Esophagus (tissue), 2 donors: Measurements from ENCODE around the gene AGAP1. TPM values are rescaled to one million over a fixed set of nuclear protein-coding genes. Genes with fewer than 3 reads are reported as not detected.

Source experiments
- H3K27ac ChIP-seq, 2 donors: one replicate each; pipeline ENCODE4 v1.5.1; 2013; ENCODE audit warnings: low read depth in 2 of 2, mild to moderate bottlenecking in 2 of 2, inconsistent platforms in 1 of 2, low read length in 1 of 2, moderate library complexity in 1 of 2
- H3K27me3 ChIP-seq, 2 donors: one replicate each; pipeline ENCODE4 v1.6.1; 2013; ENCODE audit warnings: low read length in 2 of 2, control low read depth in 1 of 2, mild to moderate bottlenecking in 1 of 2; ENCODE audit not compliant: insufficient read depth in 2 of 2, control insufficient read depth in 1 of 2
- H3K36me3 ChIP-seq, 2 donors: one replicate each; pipeline ENCODE4 v1.6.1; 2013; ENCODE audit warnings: low read length in 1 of 2; ENCODE audit not compliant: control insufficient read depth in 2 of 2, insufficient read depth in 2 of 2
- H3K4me1 ChIP-seq, 2 donors: one replicate each; pipeline ENCODE4 v1.6.1; 2013; ENCODE audit warnings: low read length in 1 of 2; ENCODE audit not compliant: control insufficient read depth in 2 of 2, insufficient read depth in 2 of 2
- H3K4me3 ChIP-seq, 2 donors: one replicate each; pipeline ENCODE4 v1.5.1; 2013; ENCODE audit warnings: low read length in 2 of 2, mild to moderate bottlenecking in 2 of 2, low read depth in 1 of 2, moderate library complexity in 1 of 2
- H3K9me3 ChIP-seq, 2 donors: one replicate each; pipeline ENCODE4 v1.6.1; 2013; ENCODE audit warnings: mild to moderate bottlenecking in 2 of 2, low read depth in 1 of 2, low read length in 1 of 2, moderate library complexity in 1 of 2; ENCODE audit not compliant: control insufficient read depth in 2 of 2, insufficient read depth in 1 of 2
- WGBS, 2 donors: extraction: QIAGEN DNeasy Blood & Tissue Kit; methylation state at CpG; one replicate each; pipeline ENCODE4 v1.1.7; 2013; 5-methylcytosine and 5-hydroxymethylcytosine counted together
- polyA plus RNA-seq, 2 donors: library from polyadenylated mRNA; stranded (reverse); fragments of 200-250 nt; gene quantifications; one replicate each; pipeline ENCODE4 v1.2.3, GENCODE V29; 2013
- donor health status: healthy with polysubstance abuse.
- donor health status: Bipolar disorder and iron deficiency.

Gene AGAP1
- polyA plus RNA-seq, 2 donors, result 4.9 TPM

GRCh38 chr2:235781775-235782174 is 287.9 kb downstream of the AGAP1 start:
- Histone ChIP-seq H3K9me3 (no peaks in the 10 kb centered on the region), H3K36me3 (peaks cover 0 to 4% of the 10 kb centered on the region in 2 donors), H3K4me3 (no peak overlapping the region), H3K27me3 (no peaks in the 10 kb centered on the region), H3K4me1 (no peaks in the 10 kb centered on the region), H3K27ac (no peak overlapping the region)
- 83 to 88% methylated on average over 6 of the region's 6 CpGs for WGBS, 2 donors

GRCh38 chr2:235784788-235785187 is 290.9 kb downstream of the AGAP1 start:
- H3K4me3 ChIP-seq, result no peak overlapping the region
- H3K4me1 ChIP-seq, result no peaks in the 10 kb centered on the region
- 93 to 95% methylated on average over 4 of the region's 4 CpGs for WGBS, 2 donors
- no peaks in the 10 kb centered on the region for H3K27me3 ChIP-seq
- H3K27ac ChIP-seq, result no peak overlapping the region
- H3K36me3 ChIP-seq, result no peaks in the 10 kb centered on the region
- peaks cover 0 to 5% of the 10 kb centered on the region in 2 donors for H3K9me3 ChIP-seq

DNA sequence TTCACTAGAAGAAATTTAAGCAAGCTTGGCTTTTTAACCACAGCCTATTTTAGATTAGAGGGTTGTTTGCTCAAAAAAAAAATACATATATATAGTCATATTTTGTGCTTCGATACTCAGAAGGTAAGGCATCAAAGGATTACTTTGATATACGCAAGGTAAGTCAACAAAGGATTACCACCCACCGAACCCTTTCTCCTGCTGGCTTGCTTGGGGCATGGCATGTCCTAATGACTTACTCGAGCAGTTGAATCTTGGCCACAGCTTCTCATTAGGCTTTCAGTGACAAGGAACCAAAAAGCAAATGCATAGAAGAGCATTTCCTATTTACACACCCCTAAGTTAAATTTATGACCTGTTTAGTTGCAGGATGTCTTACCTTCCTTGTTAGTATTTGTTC is 295.7 kb downstream of the AGAP1 start:
- Histone ChIP-seq H3K27me3 (no peaks in the 10 kb centered on the region), H3K27ac (no peak overlapping the region), H3K36me3 (no peaks in the 10 kb centered on the region), H3K4me1 (no peaks in the 10 kb centered on the region), H3K4me3 (no peak overlapping the region), H3K9me3 (peaks cover 0 to 5% of the 10 kb centered on the region in 2 donors)
- WGBS, 2 donors, result 64 to 71% methylated on average over 4 of the region's 4 CpGs

DNA sequence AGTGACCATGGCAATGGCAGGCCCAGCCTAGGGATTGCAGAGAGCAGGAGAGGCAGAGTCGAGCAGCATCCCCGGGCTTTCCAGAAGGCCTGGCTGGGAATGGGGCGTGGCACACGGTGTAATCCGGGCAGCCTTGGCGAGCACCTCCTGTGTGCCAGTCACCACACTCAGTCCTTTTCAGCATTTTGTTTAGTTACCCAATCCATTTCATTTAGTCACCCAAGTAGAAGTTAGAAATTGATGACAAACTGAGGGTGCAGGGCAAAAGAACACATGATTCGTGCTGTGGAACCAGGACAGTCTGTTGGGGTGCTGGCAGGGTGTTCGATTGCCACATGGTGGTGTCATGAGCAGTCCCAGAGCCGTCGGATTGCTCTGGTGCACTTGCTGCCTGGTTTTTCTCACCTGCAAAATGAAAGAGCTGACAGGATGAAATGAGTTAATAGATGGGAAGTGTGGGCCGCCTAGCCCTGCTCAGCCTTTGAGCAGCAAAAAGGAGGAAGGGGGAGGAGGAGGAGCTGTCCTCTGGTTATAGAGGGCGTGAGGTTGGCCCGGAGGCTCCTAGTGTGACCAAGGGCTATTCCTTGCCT is 299.4 kb downstream of the AGAP1 start:
- Histone ChIP-seq H3K36me3 (peaks cover 0 to 5% of the 10 kb centered on the region in 2 donors), H3K9me3 (peaks cover 0 to 3% of the 10 kb centered on the region in 2 donors)
- WGBS, 2 donors, result 72 to 75% methylated on average over 13 of the region's 13 CpGs

DNA sequence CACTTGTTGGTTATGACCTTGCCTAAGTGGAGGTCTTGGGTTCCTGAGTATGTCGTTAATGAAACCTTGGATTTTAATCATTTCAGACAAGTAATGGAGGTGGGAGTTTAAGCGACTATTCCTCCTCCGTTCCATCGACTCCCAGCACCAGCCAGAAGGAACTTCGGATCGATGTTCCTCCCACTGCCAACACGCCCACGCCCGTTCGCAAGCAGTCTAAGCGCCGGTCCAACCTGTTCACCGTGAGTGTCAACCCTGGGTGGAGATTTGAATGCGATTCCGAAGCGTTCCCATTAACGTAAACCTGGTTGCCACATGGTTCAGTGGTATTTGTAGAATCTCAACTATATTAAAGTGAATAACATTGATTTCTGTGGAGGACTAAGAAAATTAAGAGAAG is 305.4 kb downstream of the AGAP1 start:
- no peak overlapping the region for H3K27ac ChIP-seq
- 93% methylated on average over 17 of the region's 17 CpGs for WGBS, 2 donors

More for the DNA sequence above, 299.4 kb downstream of the AGAP1 start:
- Histone ChIP-seq H3K4me3 (no peak overlapping the region), H3K27ac (no peak overlapping the region), H3K27me3 (no peaks in the 10 kb centered on the region), H3K4me1 (no peaks in the 10 kb centered on the region)

DNA sequence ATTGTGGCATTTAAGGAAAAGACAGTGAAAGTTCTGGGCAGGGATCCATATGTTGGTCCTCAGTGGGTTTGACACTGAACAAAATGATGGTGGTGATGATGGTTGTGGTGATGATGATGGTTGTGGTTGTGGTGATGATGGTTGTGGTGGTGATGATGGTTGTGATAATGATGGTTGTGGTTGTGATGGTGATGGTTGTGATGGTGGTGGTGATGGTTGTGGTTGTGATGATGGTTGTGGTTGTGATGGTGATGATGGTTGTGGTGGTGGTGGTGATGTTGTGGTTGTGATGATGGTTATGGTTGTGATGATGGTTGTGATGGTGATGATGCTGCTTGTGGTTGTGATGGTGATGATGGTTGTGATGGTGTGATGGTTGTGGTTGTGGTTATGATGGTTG is 308.7 kb downstream of the AGAP1 start:
- H3K27me3 ChIP-seq, result no peaks in the 10 kb centered on the region
- H3K27ac ChIP-seq, result no peak overlapping the region
- no peaks in the 10 kb centered on the region for H3K4me1 ChIP-seq
- H3K36me3 ChIP-seq, result peaks cover 4 to 16% of the 10 kb centered on the region in 2 donors
- H3K4me3 ChIP-seq, result no peak overlapping the region
- no peaks in the 10 kb centered on the region for H3K9me3 ChIP-seq

More for the DNA sequence above, 305.4 kb downstream of the AGAP1 start:
- H3K36me3 ChIP-seq, result peaks cover 4 to 14% of the 10 kb centered on the region in 2 donors
- no peaks in the 10 kb centered on the region for H3K4me1 ChIP-seq
- no peaks in the 10 kb centered on the region for H3K27me3 ChIP-seq
- H3K9me3 ChIP-seq, result no peaks in the 10 kb centered on the region
- H3K4me3 ChIP-seq, result no peak overlapping the region

DNA sequence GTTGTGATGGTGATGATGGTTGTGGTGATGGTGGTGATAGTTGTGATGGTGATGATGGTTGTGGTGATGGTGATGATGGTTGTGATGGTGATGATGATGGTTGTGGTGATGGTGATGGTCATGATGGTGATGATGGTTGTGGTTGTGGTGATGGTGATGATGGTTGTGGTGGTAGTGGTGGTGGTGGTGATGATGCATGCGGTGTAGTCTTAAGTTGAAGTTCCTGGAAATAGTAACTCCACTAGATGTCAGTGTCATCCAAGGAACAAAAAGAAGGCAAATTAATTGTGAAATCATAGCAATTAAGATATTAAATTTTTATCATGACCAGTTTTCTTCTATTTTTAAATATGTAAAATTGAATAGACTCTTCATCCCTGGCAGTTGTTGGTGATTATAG is 309.2 kb downstream of the AGAP1 start:
- no peaks in the 10 kb centered on the region for H3K9me3 ChIP-seq
- peaks cover 4 to 14% of the 10 kb centered on the region in 2 donors for H3K36me3 ChIP-seq
- WGBS, 2 donors, result 94 to 98% methylated on average over 1 of the region's 1 CpG
- H3K4me1 ChIP-seq, result no peaks in the 10 kb centered on the region
- H3K27me3 ChIP-seq, result no peaks in the 10 kb centered on the region
- H3K27ac ChIP-seq, result no peak overlapping the region
- H3K4me3 ChIP-seq, result no peak overlapping the region

- Histone ChIP-seq H3K27me3 (no peaks in the 10 kb centered on the region), H3K36me3 (peaks cover 4 to 13% of the 10 kb centered on the region in 2 donors), H3K4me3 (no peak overlapping the region), H3K9me3 (no peaks in the 10 kb centered on the region), H3K4me1 (no peaks in the 10 kb centered on the region), H3K27ac (no peak overlapping the region)
- WGBS, 2 donors, result 67 to 77% methylated on average over 6 of the region's 6 CpGs
These were observed 310.8 kb downstream of the AGAP1 start for GRCh38 chr2:235804676-235805075.

DNA sequence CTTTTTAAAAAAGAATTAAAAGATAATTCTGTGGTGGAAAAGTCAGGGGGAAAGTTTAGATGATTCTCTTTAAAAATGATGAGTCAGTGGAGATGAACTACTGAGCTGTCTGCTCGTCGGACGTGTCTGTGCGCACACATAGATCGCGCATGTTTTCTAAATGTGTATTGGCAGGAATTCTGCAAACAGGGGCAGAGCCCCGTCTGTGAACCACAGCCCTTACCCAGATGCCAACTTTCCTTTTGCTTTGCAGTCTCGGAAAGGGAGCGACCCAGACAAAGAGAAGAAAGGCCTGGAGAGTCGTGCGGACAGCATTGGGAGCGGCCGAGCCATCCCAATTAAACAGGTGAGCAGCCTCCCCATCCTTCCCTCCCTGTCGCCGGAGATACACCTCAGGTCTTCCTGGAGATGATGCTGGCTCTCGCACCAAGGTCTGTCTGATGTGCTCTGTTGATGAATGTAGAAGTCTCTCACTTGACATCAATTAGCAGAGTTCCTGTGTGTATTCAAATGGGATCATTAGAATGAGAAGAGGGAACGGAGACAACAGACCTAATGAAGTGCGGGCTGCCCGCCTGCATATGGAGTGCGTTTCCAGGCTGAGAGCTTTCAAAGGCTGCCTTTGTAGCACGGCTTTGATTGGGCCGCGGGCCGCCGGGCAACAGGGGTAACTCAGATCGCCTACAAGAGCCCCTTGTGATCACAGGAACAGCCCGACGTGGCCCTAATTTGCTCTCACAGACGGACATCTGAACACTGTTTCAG is 313.3 kb downstream of the AGAP1 start:
- no peaks in the 10 kb centered on the region for H3K9me3 ChIP-seq
- H3K27me3 ChIP-seq, result no peaks in the 10 kb centered on the region
- H3K4me3 ChIP-seq, result no peak overlapping the region
- H3K27ac ChIP-seq, result no peak overlapping the region
- peaks cover 0 to 7% of the 10 kb centered on the region in 2 donors for H3K36me3 ChIP-seq
- no peaks in the 10 kb centered on the region for H3K4me1 ChIP-seq
- WGBS, 2 donors, result 85 to 89% methylated on average over 29 of the region's 29 CpGs

DNA sequence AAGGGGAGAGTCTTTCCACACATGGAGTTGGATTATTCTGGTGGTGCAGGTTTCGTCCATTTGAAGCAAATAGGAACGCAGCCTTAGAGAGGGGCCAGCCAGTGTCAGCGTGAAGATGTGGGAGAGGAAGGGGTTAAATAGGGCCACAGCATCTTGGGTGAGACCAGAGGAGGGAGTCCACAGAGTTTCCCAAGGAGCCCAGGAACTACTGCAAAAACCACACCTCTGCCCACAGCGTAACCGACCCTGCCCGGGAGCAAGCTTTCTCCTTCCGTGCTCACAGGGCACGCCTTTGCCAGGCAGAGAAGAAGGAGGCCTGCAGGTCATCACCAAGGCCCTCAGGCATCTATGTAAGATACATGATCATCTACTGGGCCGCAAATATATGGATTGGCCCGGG is 314.5 kb downstream of the AGAP1 start:
- no peaks in the 10 kb centered on the region for H3K9me3 ChIP-seq
- H3K27me3 ChIP-seq, result no peaks in the 10 kb centered on the region
- H3K4me3 ChIP-seq, result no peak overlapping the region
- H3K27ac ChIP-seq, result no peak overlapping the region
- peaks cover 0 to 12% of the 10 kb centered on the region in 2 donors for H3K36me3 ChIP-seq
- 95 to 96% methylated on average over 10 of the region's 10 CpGs for WGBS, 2 donors
- H3K4me1 ChIP-seq, result no peaks in the 10 kb centered on the region
